HepG2 (cell line): ENCODE results near the gene SMC1A. TPM values are rescaled to one million over a fixed set of nuclear protein-coding genes. Genes with fewer than 3 reads are reported as not detected.
A peak's percentile ranks its signal among the peaks of the same experiment; 100 is the strongest.

ENCODE experiments used
- CREM ChIP-seq, 2 experiments: sonication (generic) in 1 of 2; formaldehyde crosslinking in 1 of 2; IDR thresholded peaks; 2 replicates each; pipeline versions ENCODE4 v1.4.0 to v1.6.1; 2016 to 2020; ENCODE audit warnings: antibody characterized with exemption in 1 of 2, mild to moderate bottlenecking in 1 of 2, missing genetic modification reagents in 1 of 2
- FOXO1 ChIP-seq: sonication (generic); formaldehyde crosslinking; IDR thresholded peaks from 2 replicates; pipeline ENCODE4 v1.4.0; 2020; ENCODE audit warnings: missing genetic modification reagents
- FOXO4 ChIP-seq: sonication (generic); formaldehyde crosslinking; conservative IDR thresholded peaks from 2 replicates; pipeline ENCODE4 v1.8.1; 2023; ENCODE audit warnings: missing genetic modification reagents
- KLF9 ChIP-seq: IDR thresholded peaks from 2 replicates; pipeline ENCODE4 v1.6.1; 2016; ENCODE audit warnings: low read depth
- RBAK ChIP-seq: sonication (generic); formaldehyde crosslinking; IDR thresholded peaks from 2 replicates; pipeline ENCODE4 v1.5.1; 2020; ENCODE audit warnings: mild to moderate bottlenecking, missing genetic modification reagents
- RCOR2 ChIP-seq: IDR thresholded peaks from 2 replicates; pipeline ENCODE4 v1.6.1; 2016; ENCODE audit warnings: missing biosample characterization, missing genetic modification reagents
- REL ChIP-seq: sonication (generic); formaldehyde crosslinking; conservative IDR thresholded peaks from 2 replicates; pipeline ENCODE4 v1.8.0; 2022; ENCODE audit warnings: mild to moderate bottlenecking, missing genetic modification reagents, moderate library complexity
- RXRA ChIP-seq: sonication (generic); formaldehyde crosslinking; IDR thresholded peaks from 2 replicates; pipeline ENCODE4 v1.5.1; 2020; ENCODE audit warnings: missing genetic modification reagents
- SIN3A ChIP-seq: IDR thresholded peaks from 2 replicates; pipeline ENCODE4 v1.6.1; 2011; ENCODE audit warnings: low read depth, mild to moderate bottlenecking, control low read depth, low read length, borderline replicate concordance
- SMYD3 ChIP-seq: sonication (generic); formaldehyde crosslinking; IDR thresholded peaks from 2 replicates; pipeline ENCODE4 v1.8.1; 2023; ENCODE audit warnings: mild to moderate bottlenecking, missing genetic modification reagents
- ZNF567 ChIP-seq: sonication (generic); formaldehyde crosslinking; IDR thresholded peaks from 2 replicates; pipeline ENCODE4 v1.8.1; 2023; ENCODE audit warnings: mild to moderate bottlenecking, missing genetic modification reagents, borderline replicate concordance
- ZNF770 ChIP-seq: sonication (generic); formaldehyde crosslinking; IDR thresholded peaks from 2 replicates; pipeline ENCODE4 v1.5.0; 2020; ENCODE audit warnings: mild to moderate bottlenecking, missing genetic modification reagents
- polyA plus RNA-seq, 8 experiments: library from polyadenylated mRNA; depleted of rRNA in 3 of 8; stranded (reverse) in 7 of 8; unstranded in 1 of 8; fragments of >200 nt; fragmentation: Illumina TruSeq in 4 of 8; extraction: Trizol in 4 of 8; gene quantifications; 2 replicates each; pipeline versions ENCODE4 v1.2.1 to v1.2.3, GENCODE V29; 2011 to 2016; ENCODE audit warnings: low read depth in 4 of 8, missing spikeins in 1 of 8, mixed read lengths in 1 of 8; ENCODE audit not compliant: insufficient read depth in 1 of 8
- total RNA-seq, 5 experiments: library from RNA; depleted of rRNA; stranded (reverse); fragments of >200 nt; fragmentation: Illumina TruSeq; extraction: Trizol; gene quantifications; 2 replicates each; pipeline ENCODE4 v1.2.3, GENCODE V29; 2016; ENCODE audit warnings: low read depth in 1 of 5
- TF ChIP-seq, protein P1 (sequence below): sonication (generic); formaldehyde crosslinking; IDR thresholded peaks from 2 replicates; pipeline ENCODE4 v1.4.0; 2020; ENCODE audit warnings: missing genetic modification reagents
- TF ChIP-seq, protein P2 (sequence below): sonication (generic); formaldehyde crosslinking; IDR thresholded peaks from 2 replicates; pipeline ENCODE4 v1.8.0; 2022; ENCODE audit warnings: missing genetic modification reagents, mild to moderate bottlenecking, borderline replicate concordance
- TF ChIP-seq, protein P3 (sequence below): sonication (generic); formaldehyde crosslinking; IDR thresholded peaks from 2 replicates; pipeline ENCODE4 v1.5.0; 2020; ENCODE audit warnings: missing genetic modification reagents
- TF ChIP-seq, protein P4 (sequence below): sonication (generic); formaldehyde crosslinking; IDR thresholded peaks from 2 replicates; pipeline ENCODE4 v1.4.0; 2020; ENCODE audit warnings: missing genetic modification reagents, borderline replicate concordance

SMC1A gene
- total and polyA plus RNA-seq, 2 of the 13 experiments (the other 11 are each of a cell fraction or from before 2014, with no cell fraction given) = 9.4 to 46.6 TPM

GRCh38 chrX:53422086-53422860 is at the start of gene SMC1A (continued):
- TF ChIP-seq, protein P1, sequence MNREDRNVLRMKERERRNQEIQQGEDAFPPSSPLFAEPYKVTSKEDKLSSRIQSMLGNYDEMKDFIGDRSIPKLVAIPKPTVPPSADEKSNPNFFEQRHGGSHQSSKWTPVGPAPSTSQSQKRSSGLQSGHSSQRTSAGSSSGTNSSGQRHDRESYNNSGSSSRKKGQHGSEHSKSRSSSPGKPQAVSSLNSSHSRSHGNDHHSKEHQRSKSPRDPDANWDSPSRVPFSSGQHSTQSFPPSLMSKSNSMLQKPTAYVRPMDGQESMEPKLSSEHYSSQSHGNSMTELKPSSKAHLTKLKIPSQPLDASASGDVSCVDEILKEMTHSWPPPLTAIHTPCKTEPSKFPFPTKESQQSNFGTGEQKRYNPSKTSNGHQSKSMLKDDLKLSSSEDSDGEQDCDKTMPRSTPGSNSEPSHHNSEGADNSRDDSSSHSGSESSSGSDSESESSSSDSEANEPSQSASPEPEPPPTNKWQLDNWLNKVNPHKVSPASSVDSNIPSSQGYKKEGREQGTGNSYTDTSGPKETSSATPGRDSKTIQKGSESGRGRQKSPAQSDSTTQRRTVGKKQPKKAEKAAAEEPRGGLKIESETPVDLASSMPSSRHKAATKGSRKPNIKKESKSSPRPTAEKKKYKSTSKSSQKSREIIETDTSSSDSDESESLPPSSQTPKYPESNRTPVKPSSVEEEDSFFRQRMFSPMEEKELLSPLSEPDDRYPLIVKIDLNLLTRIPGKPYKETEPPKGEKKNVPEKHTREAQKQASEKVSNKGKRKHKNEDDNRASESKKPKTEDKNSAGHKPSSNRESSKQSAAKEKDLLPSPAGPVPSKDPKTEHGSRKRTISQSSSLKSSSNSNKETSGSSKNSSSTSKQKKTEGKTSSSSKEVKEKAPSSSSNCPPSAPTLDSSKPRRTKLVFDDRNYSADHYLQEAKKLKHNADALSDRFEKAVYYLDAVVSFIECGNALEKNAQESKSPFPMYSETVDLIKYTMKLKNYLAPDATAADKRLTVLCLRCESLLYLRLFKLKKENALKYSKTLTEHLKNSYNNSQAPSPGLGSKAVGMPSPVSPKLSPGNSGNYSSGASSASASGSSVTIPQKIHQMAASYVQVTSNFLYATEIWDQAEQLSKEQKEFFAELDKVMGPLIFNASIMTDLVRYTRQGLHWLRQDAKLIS (CRISPR knock-in tag) = no peak
- TF ChIP-seq FOXO1 (CRISPR knock-in tag) = no peak
- TF ChIP-seq SIN3A = peak; percentile 74; the same call in 1 of the 2 replicates
- no peak for TF ChIP-seq FOXO4 (CRISPR knock-in tag)
- no peak for TF ChIP-seq ZNF567 (CRISPR knock-in tag)
- no peak for TF ChIP-seq KLF9 (CRISPR knock-in tag)
- no peak for TF ChIP-seq RCOR2 (CRISPR knock-in tag)
- TF ChIP-seq, protein P2, sequence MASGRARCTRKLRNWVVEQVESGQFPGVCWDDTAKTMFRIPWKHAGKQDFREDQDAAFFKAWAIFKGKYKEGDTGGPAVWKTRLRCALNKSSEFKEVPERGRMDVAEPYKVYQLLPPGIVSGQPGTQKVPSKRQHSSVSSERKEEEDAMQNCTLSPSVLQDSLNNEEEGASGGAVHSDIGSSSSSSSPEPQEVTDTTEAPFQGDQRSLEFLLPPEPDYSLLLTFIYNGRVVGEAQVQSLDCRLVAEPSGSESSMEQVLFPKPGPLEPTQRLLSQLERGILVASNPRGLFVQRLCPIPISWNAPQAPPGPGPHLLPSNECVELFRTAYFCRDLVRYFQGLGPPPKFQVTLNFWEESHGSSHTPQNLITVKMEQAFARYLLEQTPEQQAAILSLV = no peak
- TF ChIP-seq RBAK (CRISPR knock-in tag) = no peak
- TF ChIP-seq CREM (IDR thresholded peaks at IDR 0.05) = 0 out of 2 replicates have a peak, but pooled peaks have one; percentile 18
- TF ChIP-seq CREM (CRISPR knock-in tag; IDR thresholded peaks at IDR 0.05) = no peak
- TF ChIP-seq REL (CRISPR knock-in tag) = no peak
- TF ChIP-seq, protein P3, sequence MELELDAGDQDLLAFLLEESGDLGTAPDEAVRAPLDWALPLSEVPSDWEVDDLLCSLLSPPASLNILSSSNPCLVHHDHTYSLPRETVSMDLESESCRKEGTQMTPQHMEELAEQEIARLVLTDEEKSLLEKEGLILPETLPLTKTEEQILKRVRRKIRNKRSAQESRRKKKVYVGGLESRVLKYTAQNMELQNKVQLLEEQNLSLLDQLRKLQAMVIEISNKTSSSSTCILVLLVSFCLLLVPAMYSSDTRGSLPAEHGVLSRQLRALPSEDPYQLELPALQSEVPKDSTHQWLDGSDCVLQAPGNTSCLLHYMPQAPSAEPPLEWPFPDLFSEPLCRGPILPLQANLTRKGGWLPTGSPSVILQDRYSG (CRISPR knock-in tag) = no peak
- TF ChIP-seq, protein P4, sequence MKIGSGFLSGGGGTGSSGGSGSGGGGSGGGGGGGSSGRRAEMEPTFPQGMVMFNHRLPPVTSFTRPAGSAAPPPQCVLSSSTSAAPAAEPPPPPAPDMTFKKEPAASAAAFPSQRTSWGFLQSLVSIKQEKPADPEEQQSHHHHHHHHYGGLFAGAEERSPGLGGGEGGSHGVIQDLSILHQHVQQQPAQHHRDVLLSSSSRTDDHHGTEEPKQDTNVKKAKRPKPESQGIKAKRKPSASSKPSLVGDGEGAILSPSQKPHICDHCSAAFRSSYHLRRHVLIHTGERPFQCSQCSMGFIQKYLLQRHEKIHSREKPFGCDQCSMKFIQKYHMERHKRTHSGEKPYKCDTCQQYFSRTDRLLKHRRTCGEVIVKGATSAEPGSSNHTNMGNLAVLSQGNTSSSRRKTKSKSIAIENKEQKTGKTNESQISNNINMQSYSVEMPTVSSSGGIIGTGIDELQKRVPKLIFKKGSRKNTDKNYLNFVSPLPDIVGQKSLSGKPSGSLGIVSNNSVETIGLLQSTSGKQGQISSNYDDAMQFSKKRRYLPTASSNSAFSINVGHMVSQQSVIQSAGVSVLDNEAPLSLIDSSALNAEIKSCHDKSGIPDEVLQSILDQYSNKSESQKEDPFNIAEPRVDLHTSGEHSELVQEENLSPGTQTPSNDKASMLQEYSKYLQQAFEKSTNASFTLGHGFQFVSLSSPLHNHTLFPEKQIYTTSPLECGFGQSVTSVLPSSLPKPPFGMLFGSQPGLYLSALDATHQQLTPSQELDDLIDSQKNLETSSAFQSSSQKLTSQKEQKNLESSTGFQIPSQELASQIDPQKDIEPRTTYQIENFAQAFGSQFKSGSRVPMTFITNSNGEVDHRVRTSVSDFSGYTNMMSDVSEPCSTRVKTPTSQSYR = no peak
- TF ChIP-seq RXRA = no peak
- no peak for TF ChIP-seq ZNF770 (CRISPR knock-in tag)
- no peak for TF ChIP-seq SMYD3 (CRISPR knock-in tag)
